Activated CD4-positive, alpha-beta T cell treated with anti-CD3 and anti-CD28 coated beads, Interleukin-2, amount 50 U/mL, for 24 hours (primary cell): ENCODE results near the gene CHD6.
A peak's percentile ranks its signal among the peaks of the same experiment; 100 is the strongest.

Experiments used
- DNase-seq, 2 donors: peaks; one replicate each; pipeline ENCODE4 v3.0.0-alpha.2; 2020; ENCODE audit warnings: low read depth in 1 of 2, low spot score in 1 of 2

CHD6 gene

GRCh38 chr20:41617902-41618806 lies at the start of gene CHD6:
Gene CHD6, minus strand, starts transcription at chr20:41618377. Its CDS starts 67,040 bp downstream, at chr20:41551337.
- peak; percentile 95 to 98 for DNase-seq

- DNase-seq = no peak
Observed at GRCh38 chr20:41664584-41664983, 46.4 kb upstream of the CHD6 start.

GRCh38 chr20:41657655-41658054 lies 39.5 kb upstream of the CHD6 start:
- DNase-seq = no peak

GRCh38 chr20:41655962-41656618 lies 37.9 kb upstream of the CHD6 start:
- DNase-seq = no peak

GRCh38 chr20:41654884-41655283 lies 36.7 kb upstream of the CHD6 start:
- DNase-seq = no peak

GRCh38 chr20:41654292-41654691 lies 36.1 kb upstream of the CHD6 start:
- DNase-seq = no peak

- no peak for DNase-seq
Observed at GRCh38 chr20:41650231-41650948, 32.2 kb upstream of the CHD6 start.

GRCh38 chr20:41649489-41649888 lies 31.3 kb upstream of the CHD6 start:
- no peak for DNase-seq

- no peak for DNase-seq
Observed at GRCh38 chr20:41645372-41645771, 27.2 kb upstream of the CHD6 start.

- no peak for DNase-seq
Observed at GRCh38 chr20:41643504-41643938, 25.3 kb upstream of the CHD6 start.

GRCh38 chr20:41639630-41640029 lies 21.5 kb upstream of the CHD6 start:
- DNase-seq = no peak

GRCh38 chr20:41638456-41638855 lies 20.3 kb upstream of the CHD6 start:
- DNase-seq = no peak

- no peak for DNase-seq
Observed at GRCh38 chr20:41635158-41635557, 17.0 kb upstream of the CHD6 start.

- DNase-seq = no peak
Observed at GRCh38 chr20:41632896-41633295, 14.7 kb upstream of the CHD6 start.

- DNase-seq = no peak
Observed at GRCh38 chr20:41631826-41632225, 13.6 kb upstream of the CHD6 start.

GRCh38 chr20:41630846-41631245 lies 12.7 kb upstream of the CHD6 start:
- no peak for DNase-seq

- DNase-seq = no peak
Observed at GRCh38 chr20:41627611-41628244, 9.6 kb upstream of the CHD6 start.

- no peak for DNase-seq
Observed at GRCh38 chr20:41627001-41627495, 8.9 kb upstream of the CHD6 start.

GRCh38 chr20:41623625-41624375 lies 5.6 kb upstream of the CHD6 start:
- DNase-seq = no peak

- no peak for DNase-seq
Observed at GRCh38 chr20:41622584-41622983, 4.4 kb upstream of the CHD6 start.
